ENCODE data around the gene DTNB.
"Not testable (repeated sequence)": the region's sequence is repeated elsewhere in the genome, so short reads cannot be mapped to it uniquely, and the experiment has no call there.

DNA sequence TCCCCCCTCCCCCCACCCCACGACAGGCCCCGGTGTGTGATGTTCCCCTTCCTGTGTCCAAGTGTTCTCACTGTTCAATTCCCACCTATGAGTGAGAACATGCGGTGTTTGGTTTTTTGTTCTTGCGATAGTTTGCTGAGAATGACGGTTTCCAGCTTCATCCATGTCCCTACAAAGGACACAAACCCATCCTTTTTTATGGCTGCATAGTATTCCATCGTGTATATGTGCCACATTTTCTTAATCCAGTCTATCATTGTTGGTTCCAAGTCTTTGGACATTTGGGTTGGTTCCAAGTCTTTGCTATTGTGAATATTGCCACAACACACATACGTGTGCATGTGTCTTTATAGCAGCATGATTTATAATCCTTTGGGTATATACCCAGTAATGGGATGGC is 260.0 kb downstream of the DTNB start:
- TF ChIP-seq EZH2 (IDR thresholded peaks at IDR 0.05; ENCODE audit: borderline replicate concordance) = not testable (repeated sequence)
- TF ChIP-seq, protein P1, sequence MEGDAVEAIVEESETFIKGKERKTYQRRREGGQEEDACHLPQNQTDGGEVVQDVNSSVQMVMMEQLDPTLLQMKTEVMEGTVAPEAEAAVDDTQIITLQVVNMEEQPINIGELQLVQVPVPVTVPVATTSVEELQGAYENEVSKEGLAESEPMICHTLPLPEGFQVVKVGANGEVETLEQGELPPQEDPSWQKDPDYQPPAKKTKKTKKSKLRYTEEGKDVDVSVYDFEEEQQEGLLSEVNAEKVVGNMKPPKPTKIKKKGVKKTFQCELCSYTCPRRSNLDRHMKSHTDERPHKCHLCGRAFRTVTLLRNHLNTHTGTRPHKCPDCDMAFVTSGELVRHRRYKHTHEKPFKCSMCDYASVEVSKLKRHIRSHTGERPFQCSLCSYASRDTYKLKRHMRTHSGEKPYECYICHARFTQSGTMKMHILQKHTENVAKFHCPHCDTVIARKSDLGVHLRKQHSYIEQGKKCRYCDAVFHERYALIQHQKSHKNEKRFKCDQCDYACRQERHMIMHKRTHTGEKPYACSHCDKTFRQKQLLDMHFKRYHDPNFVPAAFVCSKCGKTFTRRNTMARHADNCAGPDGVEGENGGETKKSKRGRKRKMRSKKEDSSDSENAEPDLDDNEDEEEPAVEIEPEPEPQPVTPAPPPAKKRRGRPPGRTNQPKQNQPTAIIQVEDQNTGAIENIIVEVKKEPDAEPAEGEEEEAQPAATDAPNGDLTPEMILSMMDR (IDR thresholded peaks at IDR 0.05; ENCODE audit: poor library complexity) = not testable (repeated sequence)
